Skeletal muscle satellite cell (primary cell): ENCODE measurements around the gene RFPL3.
"Not testable (repeated sequence)": the region's sequence is repeated elsewhere in the genome, so short reads cannot be mapped to it uniquely, and the experiment has no call there.

Experiments
- H3K27me3 ChIP-seq: 2 replicates; pipeline ENCODE4 v1.7.0; 2013; ENCODE audit warnings: low read length; ENCODE audit not compliant: control insufficient read depth, insufficient read depth
- H3K36me3 ChIP-seq: 2 replicates; pipeline ENCODE4 v1.7.0; 2013; ENCODE audit warnings: mild to moderate bottlenecking, control low read depth, low read length; ENCODE audit not compliant: insufficient read depth
- H3K4me1 ChIP-seq: 2 replicates; pipeline ENCODE4 v1.7.0; 2013; ENCODE audit warnings: low read length; ENCODE audit not compliant: control insufficient read depth, insufficient read depth
- H3K4me2 ChIP-seq: 2 replicates; pipeline ENCODE4 v1.7.0; 2013; ENCODE audit warnings: mild to moderate bottlenecking, low read length
- H3K4me3 ChIP-seq: 2 replicates; pipeline ENCODE4 v1.7.0; 2013; ENCODE audit warnings: low read length
- H3K9ac ChIP-seq: 2 replicates; pipeline ENCODE4 v1.7.0; 2013; ENCODE audit warnings: mild to moderate bottlenecking, low read depth, low read length, moderate library complexity
- H3K9me3 ChIP-seq: replicated peaks from 2 replicates; pipeline ENCODE4 v1.7.0; 2013; ENCODE audit warnings: mild to moderate bottlenecking, control low read depth, low read length

Gene RFPL3

DNA sequence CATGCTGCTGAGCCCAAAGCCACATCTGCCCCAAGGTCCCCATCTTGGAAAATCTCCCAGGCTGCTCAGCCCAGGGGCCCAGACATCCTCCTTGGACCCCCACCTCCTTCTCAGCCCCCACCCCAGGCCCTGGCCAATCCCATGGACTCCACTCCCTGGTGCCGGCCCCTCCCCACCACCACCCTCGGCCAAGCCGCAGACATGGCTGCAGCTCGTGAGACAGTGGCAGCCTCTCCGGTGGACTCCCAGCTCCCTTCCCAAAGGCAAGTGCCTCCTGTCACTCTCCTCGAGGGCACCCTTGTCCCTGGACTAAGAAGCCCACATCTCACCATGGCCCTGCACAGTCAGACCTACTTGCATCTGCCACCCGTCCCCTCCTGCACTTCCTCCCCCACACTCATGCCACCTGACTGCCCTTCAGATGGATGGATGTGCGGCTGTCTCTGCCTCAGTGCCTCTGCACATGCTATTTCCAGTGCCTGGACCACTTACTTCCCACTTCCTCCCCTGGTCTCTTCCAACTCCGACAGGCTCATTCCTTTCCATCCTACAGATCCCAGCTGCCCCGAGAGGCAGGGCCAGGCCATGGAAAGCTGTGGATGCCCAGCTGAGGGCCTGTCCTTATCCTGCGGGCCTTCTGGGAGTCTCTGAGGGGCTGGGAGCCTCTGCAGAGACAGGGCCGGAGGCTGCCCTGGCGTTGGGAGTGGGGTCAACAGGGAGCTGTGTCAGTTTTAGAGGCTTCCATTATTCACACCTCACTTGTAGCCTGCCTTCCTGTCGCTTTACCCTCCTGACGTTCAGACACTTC is 25.5 kb upstream of the RFPL3 start:
- Histone ChIP-seq H3K4me2 (no peak overlapping the region), H3K4me1 (no peaks in the 10 kb centered on the region), H3K36me3 (no peaks in the 10 kb centered on the region), H3K4me3 (no peak overlapping the region), H3K9ac (no peak overlapping the region), H3K9me3 (no peaks in the 10 kb centered on the region), H3K27me3 (peaks cover 3% of the 10 kb centered on the region)

DNA sequence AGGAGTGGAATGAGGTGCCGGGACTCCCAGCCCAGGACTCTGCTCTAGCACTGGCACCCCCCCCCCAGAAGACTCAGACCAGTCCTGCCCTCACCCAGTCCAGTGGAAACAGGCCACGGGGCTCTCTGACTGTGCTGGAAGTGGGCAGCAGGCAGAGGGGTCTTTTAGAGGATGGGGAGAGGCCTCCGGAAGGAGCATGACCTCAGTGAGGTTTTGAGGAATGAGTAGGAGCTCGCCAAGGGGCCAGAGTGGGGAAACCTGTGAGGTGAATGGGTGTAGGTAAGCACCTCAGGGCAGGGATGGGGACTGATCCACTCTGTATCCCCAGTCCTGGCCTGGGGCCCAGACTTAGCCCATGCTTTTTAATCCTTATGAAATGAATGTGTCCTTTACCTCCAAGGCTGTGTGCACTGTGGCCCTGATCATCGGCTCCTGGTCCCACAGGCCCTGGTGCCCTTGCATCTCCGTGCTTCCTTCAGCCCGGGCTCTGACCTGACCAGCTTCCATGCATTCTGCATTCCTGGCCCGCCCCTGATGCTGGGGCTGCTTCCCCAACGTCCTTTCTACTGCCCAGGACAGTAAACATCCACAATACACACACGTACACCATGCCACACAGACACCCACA is 24.4 kb upstream of the RFPL3 start:
- no peaks in the 10 kb centered on the region for H3K9me3 ChIP-seq
- no peaks in the 10 kb centered on the region for H3K4me1 ChIP-seq
- peaks cover 3% of the 10 kb centered on the region for H3K27me3 ChIP-seq
- H3K9ac ChIP-seq, result no peak overlapping the region
- no peaks in the 10 kb centered on the region for H3K36me3 ChIP-seq
- H3K4me2 ChIP-seq, result no peak overlapping the region
- no peak overlapping the region for H3K4me3 ChIP-seq

DNA sequence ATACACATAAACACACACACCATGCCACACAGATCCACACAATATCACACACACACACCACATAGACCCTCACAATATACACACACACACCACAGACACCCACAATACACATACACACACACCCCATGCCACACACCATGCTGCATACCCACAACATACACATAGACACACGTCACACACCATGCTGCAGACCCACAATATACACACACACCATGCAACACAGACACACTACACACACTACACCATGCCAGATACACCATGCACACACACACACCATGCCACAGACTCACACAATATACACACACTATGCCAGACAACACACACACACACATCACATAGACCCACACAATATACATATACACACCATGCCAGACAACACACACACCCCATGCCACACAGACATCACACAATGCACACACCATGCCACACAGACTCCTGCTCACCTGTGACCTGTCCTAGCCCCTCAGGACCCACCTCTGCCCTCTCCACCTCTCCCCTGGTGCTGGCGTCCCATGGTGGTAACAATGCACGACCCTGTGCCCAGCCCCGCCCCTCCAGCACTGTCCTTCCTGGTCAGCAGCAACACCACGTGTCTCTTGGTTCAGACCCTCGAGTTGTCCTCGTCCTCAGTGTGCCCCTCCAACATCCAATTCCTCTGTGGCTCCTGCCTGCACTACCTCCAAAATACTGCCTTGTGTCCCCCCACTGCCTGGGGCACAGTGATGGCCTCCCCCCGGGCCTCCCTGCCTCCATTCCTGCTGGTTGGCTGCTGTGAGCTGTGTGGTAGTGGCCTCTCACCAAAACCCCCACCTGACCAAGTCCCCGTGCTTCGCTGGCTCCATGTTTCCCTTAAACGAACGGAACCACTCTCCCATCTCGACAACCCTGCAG is 23.7 kb upstream of the RFPL3 start:
- Histone ChIP-seq H3K36me3 (no peaks in the 10 kb centered on the region), H3K27me3 (peaks cover 3% of the 10 kb centered on the region), H3K9ac (no peak overlapping the region), H3K4me2 (no peak overlapping the region), H3K9me3 (no peaks in the 10 kb centered on the region), H3K4me3 (no peak overlapping the region), H3K4me1 (no peaks in the 10 kb centered on the region)

DNA sequence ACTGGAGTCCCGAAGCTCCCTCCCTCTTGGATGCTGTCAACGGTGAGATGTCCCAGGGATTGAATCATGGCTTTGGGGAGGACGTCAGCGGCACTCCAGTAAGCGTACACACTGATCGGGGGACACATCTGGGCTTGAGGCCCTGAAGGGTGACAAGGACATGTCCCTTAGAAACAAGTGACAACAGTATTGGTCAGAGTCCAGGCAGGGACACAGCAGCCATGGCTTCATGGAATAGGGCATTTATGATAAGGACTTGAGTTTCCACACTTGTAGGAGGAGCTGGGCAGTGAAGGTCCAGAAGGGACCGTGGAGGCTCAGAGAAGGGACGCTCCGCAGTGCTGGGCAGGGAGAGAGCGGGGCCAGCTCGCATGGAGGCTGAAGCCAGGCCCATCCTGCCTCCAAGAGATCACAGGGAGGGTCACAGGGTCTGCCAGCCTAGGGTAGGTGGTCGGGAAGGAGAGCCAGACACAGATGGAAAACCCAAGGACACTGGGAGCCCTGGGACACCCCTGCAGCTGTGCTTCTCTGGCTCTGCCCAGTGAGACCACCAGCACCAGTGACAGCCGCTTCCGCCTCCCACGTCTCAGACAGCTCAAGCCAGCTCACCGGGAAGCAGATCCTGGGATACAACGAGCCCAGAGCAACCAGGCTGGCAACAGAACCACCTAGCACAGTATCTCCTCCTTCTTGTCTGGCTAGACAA is 22.9 kb upstream of the RFPL3 start:
- no peaks in the 10 kb centered on the region for H3K36me3 ChIP-seq
- H3K4me3 ChIP-seq, result no peak overlapping the region
- no peak overlapping the region for H3K4me2 ChIP-seq
- H3K27me3 ChIP-seq, result peaks cover 3% of the 10 kb centered on the region
- H3K4me1 ChIP-seq, result no peaks in the 10 kb centered on the region
- no peaks in the 10 kb centered on the region for H3K9me3 ChIP-seq
- H3K9ac ChIP-seq, result no peak overlapping the region

DNA sequence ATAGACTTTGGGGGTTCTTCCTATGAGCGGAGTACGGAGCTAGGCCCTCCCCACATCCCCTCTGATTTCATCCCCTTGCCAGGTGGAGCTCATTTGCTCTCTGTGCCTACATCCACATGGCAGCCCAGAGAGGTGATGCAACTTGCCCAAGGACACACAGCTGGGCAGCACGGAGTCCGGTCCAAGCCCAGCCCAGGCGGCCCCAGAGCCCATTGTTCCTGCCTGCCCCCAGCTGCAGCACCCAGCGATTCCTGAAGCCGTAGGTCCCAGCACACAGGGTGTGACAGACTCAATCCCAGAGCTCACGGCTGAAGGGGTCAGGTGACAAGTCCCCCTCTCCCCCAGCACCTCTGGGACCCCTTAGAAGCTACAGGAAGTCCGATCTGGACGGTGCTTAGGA is 22.2 kb upstream of the RFPL3 start:
- Histone ChIP-seq H3K4me1 (no peaks in the 10 kb centered on the region), H3K4me3 (no peak overlapping the region), H3K4me2 (no peak overlapping the region), H3K9ac (no peak overlapping the region), H3K9me3 (no peaks in the 10 kb centered on the region), H3K27me3 (peaks cover 7% of the 10 kb centered on the region), H3K36me3 (no peaks in the 10 kb centered on the region)

DNA sequence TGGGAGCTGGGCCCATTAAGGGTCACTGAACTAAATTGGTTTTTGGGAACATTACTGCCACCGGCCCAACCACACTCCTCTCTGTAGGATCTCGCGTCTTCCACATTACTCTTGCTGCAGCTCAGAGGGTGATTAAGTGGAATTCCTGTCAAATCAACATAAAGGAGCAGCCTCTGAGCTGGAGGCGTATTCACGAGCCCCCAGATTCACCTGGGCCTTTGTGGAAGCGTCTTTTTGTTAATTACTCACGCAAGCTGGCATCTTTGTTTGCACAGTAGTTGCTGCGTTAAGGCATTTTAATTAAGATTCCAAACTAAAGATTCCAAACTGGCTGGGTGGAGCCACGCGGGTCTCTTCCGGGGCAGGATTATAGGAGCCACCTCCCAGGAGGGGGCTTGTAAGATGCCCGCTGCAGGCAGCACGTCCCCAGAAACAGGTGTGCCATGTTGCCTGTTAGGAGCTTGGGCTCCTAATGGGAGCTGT is 21.5 kb upstream of the RFPL3 start:
- Histone ChIP-seq H3K9ac (no peak overlapping the region), H3K9me3 (no peaks in the 10 kb centered on the region), H3K27me3 (peaks cover 7% of the 10 kb centered on the region), H3K4me3 (no peak overlapping the region), H3K4me1 (no peaks in the 10 kb centered on the region), H3K36me3 (no peaks in the 10 kb centered on the region), H3K4me2 (no peak overlapping the region)

DNA sequence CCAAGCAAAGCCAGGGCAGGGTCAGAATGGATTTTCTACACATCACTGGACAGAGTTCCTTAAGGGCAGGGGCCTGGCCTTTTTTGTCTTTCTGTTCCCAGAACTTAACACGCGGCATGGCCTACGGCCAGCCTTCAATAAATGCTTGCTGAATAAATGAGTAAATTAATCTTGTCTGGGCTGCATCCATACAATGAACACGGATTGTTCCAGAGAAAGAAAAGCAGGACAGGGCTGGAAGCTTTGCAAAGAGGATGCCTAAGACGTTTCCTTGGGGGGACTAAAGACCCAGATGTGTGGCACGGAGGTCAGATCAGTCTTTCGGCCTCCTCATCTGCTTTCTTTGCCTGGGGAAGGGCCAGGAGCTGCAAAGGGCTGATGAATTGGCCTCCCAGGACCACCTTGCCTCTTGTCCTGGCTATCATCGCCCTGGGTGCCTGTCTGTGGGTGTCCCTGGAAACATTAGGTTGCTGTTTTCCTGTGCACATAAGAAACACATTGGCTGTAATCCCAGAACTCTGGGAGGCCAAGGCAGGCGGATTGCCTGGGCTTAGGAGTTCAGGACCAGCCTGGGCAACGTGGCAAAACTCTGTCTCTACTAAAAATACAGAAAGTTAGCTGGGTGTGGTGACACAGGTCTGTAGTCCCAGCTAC is 20.8 kb upstream of the RFPL3 start:
- H3K9me3 ChIP-seq, result no peaks in the 10 kb centered on the region
- no peaks in the 10 kb centered on the region for H3K36me3 ChIP-seq
- no peak overlapping the region for H3K4me2 ChIP-seq
- no peak overlapping the region for H3K4me3 ChIP-seq
- H3K9ac ChIP-seq, result no peak overlapping the region
- H3K4me1 ChIP-seq, result no peaks in the 10 kb centered on the region
- peaks cover 12% of the 10 kb centered on the region for H3K27me3 ChIP-seq

DNA sequence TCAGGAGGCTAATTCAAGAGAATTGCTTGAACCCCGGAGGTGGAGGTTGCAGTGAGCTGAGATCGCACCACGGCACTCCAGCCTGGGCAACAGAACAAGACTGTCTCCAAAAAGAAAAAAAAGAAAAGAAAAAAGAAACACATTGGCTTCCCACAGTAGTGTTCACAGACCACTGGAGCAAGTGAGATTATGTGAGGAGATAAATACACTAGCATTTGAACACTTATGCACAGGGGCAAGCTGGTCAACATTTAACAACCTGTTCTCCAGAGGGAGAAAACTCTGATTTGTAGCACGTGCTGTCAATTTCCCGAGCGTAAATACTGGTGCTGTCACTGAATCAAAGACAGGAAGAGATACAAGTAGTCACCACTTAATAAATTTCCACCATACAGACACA is 20.2 kb upstream of the RFPL3 start:
- not testable (repeated sequence) for H3K4me1 ChIP-seq, H3K9me3 ChIP-seq, H3K4me2 ChIP-seq, H3K36me3 ChIP-seq, H3K4me3 ChIP-seq, H3K9ac ChIP-seq
- peaks cover 15% of the 10 kb centered on the region for H3K27me3 ChIP-seq

DNA sequence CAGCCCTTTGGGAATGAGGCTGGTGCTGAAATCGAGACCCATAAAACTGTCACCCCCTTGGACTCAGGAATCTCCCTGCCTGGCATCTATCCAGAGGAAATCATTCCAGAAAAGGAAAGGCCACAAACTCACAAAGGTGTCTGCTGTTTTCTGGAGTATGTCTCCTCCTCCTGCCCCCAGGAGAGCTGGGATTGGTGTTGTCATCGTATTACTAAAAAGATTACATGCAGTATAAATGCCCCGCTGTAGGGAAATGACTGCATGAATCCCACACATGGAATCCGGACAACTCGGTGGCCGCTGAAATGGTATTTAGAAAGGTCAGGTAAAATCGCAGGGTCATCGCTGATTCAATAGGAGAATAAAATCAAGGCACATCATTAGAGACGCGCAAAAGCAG is 18.9 kb upstream of the RFPL3 start:
- Histone ChIP-seq H3K36me3 (no peaks in the 10 kb centered on the region), H3K9me3 (no peaks in the 10 kb centered on the region), H3K9ac (no peak overlapping the region), H3K27me3 (peaks cover 27% of the 10 kb centered on the region), H3K4me2 (no peak overlapping the region), H3K4me1 (no peaks in the 10 kb centered on the region), H3K4me3 (no peak overlapping the region)

DNA sequence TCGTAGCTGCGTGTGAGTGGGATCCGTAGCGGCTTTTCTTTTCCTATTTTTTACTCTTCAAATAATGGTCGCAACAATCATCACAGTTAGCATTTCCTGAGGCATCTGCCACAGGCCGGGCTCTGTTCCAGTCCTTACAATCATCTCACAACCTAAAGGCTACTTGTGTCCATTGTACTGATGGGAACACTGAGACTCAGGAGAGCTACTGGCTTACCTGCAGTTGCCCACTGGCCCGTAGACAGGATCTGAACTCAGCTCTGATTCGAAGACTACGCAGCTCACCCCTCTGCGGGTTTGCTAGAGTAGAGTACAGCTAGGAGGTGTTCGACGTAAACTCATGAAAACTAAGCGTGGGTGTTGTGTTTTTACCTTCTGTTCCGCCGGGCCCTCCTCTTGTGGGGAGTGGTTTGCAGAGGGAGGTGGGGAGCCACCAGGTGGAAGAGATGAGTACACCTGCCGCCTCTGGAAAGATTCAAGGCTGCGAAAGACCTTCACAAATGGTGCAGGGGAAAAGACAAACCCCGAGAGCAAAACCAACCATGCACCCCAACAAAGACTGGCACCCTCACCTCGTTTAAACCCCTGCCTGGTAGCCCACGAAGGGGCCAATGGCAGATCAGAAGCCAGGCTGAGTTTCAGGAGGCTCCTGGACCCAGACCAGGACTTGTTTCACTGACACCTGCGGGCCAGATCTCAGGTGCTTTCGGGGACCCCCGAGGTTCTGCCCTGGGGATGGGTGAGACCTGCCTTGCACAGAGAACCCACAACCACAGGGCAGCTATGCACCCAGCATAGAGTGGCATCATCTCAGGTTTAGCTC is 18.3 kb upstream of the RFPL3 start:
- Histone ChIP-seq H3K4me1 (no peaks in the 10 kb centered on the region), H3K9ac (no peak overlapping the region), H3K9me3 (no peaks in the 10 kb centered on the region), H3K4me2 (no peak overlapping the region), H3K27me3 (peaks cover 32% of the 10 kb centered on the region), H3K4me3 (no peak overlapping the region), H3K36me3 (no peaks in the 10 kb centered on the region)
